Measurements from ENCODE around the gene HNF1A.
A peak's percentile ranks its signal among the peaks of the same experiment; 100 is the strongest.
"Not testable (repeated sequence)": the region's sequence is repeated elsewhere in the genome, so short reads cannot be mapped to it uniquely, and the experiment has no call there.

Gene HNF1A

GRCh38 chr12:121011820-121012219, 33.5 kb downstream of the HNF1A start:
- DNase-seq (ENCODE audit: low spot score): no peak

- no peak for DNase-seq (ENCODE audit: low spot score)
Measured at GRCh38 chr12:121013715-121014114, 35.4 kb downstream of the HNF1A start.

- peak; percentile 97 for DNase-seq (ENCODE audit: low spot score)
Measured at GRCh38 chr12:121015825-121016766, 37.8 kb downstream of the HNF1A start, which contains the start of gene C12orf43. Gene C12orf43, minus strand, starts transcription at chr12:121016487. Its CDS starts 13 bp downstream, at chr12:121016474.

GRCh38 chr12:121017966-121018491, 39.7 kb downstream of the HNF1A start:
- no peak for DNase-seq (ENCODE audit: low spot score)

- DNase-seq (ENCODE audit: low spot score): no peak
Measured at GRCh38 chr12:121018860-121019617, 40.7 kb downstream of the HNF1A start.

GRCh38 chr12:121021754-121022153, 43.4 kb downstream of the HNF1A start:
- no peak for DNase-seq (ENCODE audit: low spot score)

GRCh38 chr12:121022713-121023112, 44.4 kb downstream of the HNF1A start:
- no peak for DNase-seq (ENCODE audit: low spot score)

- DNase-seq (ENCODE audit: low spot score): no peak
Measured at GRCh38 chr12:121023799-121024198, 45.5 kb downstream of the HNF1A start.

- DNase-seq (ENCODE audit: low spot score): no peak
Measured at GRCh38 chr12:121025442-121026226, 47.3 kb downstream of the HNF1A start.

- DNase-seq (ENCODE audit: low spot score): no peak
Measured at GRCh38 chr12:121026274-121027045, 48.1 kb downstream of the HNF1A start.

- DNase-seq (ENCODE audit: low spot score): no peak
Measured at GRCh38 chr12:121030576-121031212, 52.4 kb downstream of the HNF1A start.

GRCh38 chr12:121033625-121034349, 55.4 kb downstream of the HNF1A start:
- no peak for DNase-seq (ENCODE audit: low spot score)

- no peak for DNase-seq (ENCODE audit: low spot score)
Measured at GRCh38 chr12:121034616-121035305, 56.4 kb downstream of the HNF1A start.

- no peak for DNase-seq (ENCODE audit: low spot score)
Measured at GRCh38 chr12:121036810-121037326, 58.5 kb downstream of the HNF1A start.

- DNase-seq (ENCODE audit: low spot score): no peak
Measured at GRCh38 chr12:121038861-121039668, 60.7 kb downstream of the HNF1A start, which contains the start of gene OASL. Gene OASL, minus strand, starts transcription at chr12:121039246. Its CDS starts 275 bp downstream, at chr12:121038971.

GRCh38 chr12:121043067-121043466, 64.7 kb downstream of the HNF1A start:
- no peak for DNase-seq (ENCODE audit: low spot score)

GRCh38 chr12:121047400-121047799, 69.1 kb downstream of the HNF1A start:
- not testable (repeated sequence) for DNase-seq (ENCODE audit: low spot score)

GRCh38 chr12:121048442-121048841, 70.1 kb downstream of the HNF1A start:
- DNase-seq (ENCODE audit: low spot score): no peak
